HepG2 (cell line): ENCODE results near the gene POLRMT. TPM values are rescaled to one million over a fixed set of nuclear protein-coding genes. Genes with fewer than 3 reads are reported as not detected.

Experiments
- ARID4A ChIP-seq: sonication (generic); formaldehyde crosslinking; IDR thresholded peaks from 2 replicates; pipeline ENCODE4 v1.5.0; 2020; ENCODE audit warnings: mild to moderate bottlenecking, missing genetic modification reagents, borderline replicate concordance
- ATM ChIP-seq: fragments of 450-650 bp; IDR thresholded peaks from 2 replicates; pipeline ENCODE4 v1.7.1; 2017; ENCODE audit warnings: mild to moderate bottlenecking, borderline replicate concordance
- CBX5 ChIP-seq: sonication (generic); formaldehyde crosslinking; IDR thresholded peaks from 2 replicates; pipeline ENCODE4 v1.4.0; 2020; ENCODE audit warnings: missing genetic modification reagents, borderline replicate concordance
- ETS1 ChIP-seq: sonication (generic); formaldehyde crosslinking; IDR thresholded peaks from 2 replicates; pipeline ENCODE4 v1.4.0; 2020; ENCODE audit warnings: missing genetic modification reagents
- FOXK2 ChIP-seq: fragments of 450-650 bp; IDR thresholded peaks from 2 replicates; pipeline ENCODE4 v1.6.1; 2016
- IKZF5 ChIP-seq: IDR thresholded peaks from 2 replicates; pipeline ENCODE4 v1.6.1; 2018; ENCODE audit warnings: missing genetic modification reagents, mild to moderate bottlenecking, missing compliant biosample characterization
- NCOA1 ChIP-seq: sonication (generic); formaldehyde crosslinking; IDR thresholded peaks from 2 replicates; pipeline ENCODE4 v1.9.0; 2021; ENCODE audit warnings: missing genetic modification reagents
- SP2 ChIP-seq: sonication (generic); formaldehyde crosslinking; IDR thresholded peaks from 2 replicates; pipeline ENCODE4 v1.5.1; 2020; ENCODE audit warnings: mild to moderate bottlenecking, missing genetic modification reagents
- TBX2 ChIP-seq: sonication (generic); formaldehyde crosslinking; IDR thresholded peaks from 2 replicates; pipeline ENCODE4 v1.5.0; 2020; ENCODE audit warnings: missing genetic modification reagents, mild to moderate bottlenecking, borderline replicate concordance
- TEAD3 ChIP-seq: optimal IDR thresholded peaks from 2 replicates; pipeline ENCODE3; 2016; ENCODE audit warnings: borderline replicate concordance
- TEF ChIP-seq: sonication (generic); formaldehyde crosslinking; IDR thresholded peaks from 2 replicates; pipeline ENCODE4 v1.5.0; 2020; ENCODE audit warnings: missing genetic modification reagents
- ZHX2 ChIP-seq, 2 experiments: sonication (generic) in 1 of 2; formaldehyde crosslinking in 1 of 2; IDR thresholded peaks; 2 replicates each; pipeline versions ENCODE4 v1.6.1 to v1.9.0; 2014 to 2022; ENCODE audit warnings: antibody characterized with exemption in 1 of 2, borderline replicate concordance in 1 of 2, inconsistent platforms in 1 of 2, low read depth in 1 of 2, missing genetic modification reagents in 1 of 2
- ZNF3 ChIP-seq: IDR thresholded peaks from 2 replicates; pipeline ENCODE4 v1.7.0; 2017; ENCODE audit warnings: inconsistent platforms
- ZNF558 ChIP-seq: sonication (generic); formaldehyde crosslinking; IDR thresholded peaks from 2 replicates; pipeline ENCODE4 v1.9.0; 2022; ENCODE audit warnings: mild to moderate bottlenecking, missing genetic modification reagents, borderline replicate concordance
- polyA plus RNA-seq, 8 experiments: library from polyadenylated mRNA; depleted of rRNA in 3 of 8; stranded (reverse) in 7 of 8; unstranded in 1 of 8; fragments of >200 nt; fragmentation: Illumina TruSeq in 4 of 8; extraction: Trizol in 4 of 8; gene quantifications; 2 replicates each; pipeline versions ENCODE4 v1.2.1 to v1.2.3, GENCODE V29; 2011 to 2016; ENCODE audit warnings: low read depth in 4 of 8, missing spikeins in 1 of 8, mixed read lengths in 1 of 8; ENCODE audit not compliant: insufficient read depth in 1 of 8
- total RNA-seq, 5 experiments: library from RNA; depleted of rRNA; stranded (reverse); fragments of >200 nt; fragmentation: Illumina TruSeq; extraction: Trizol; gene quantifications; 2 replicates each; pipeline ENCODE4 v1.2.3, GENCODE V29; 2016; ENCODE audit warnings: low read depth in 1 of 5

The POLRMT gene
- total and polyA plus RNA-seq, 2 of the 13 experiments (the other 11 are each of a cell fraction or from before 2014, with no cell fraction given) = 78.0 to 101 TPM

GRCh38 chr19:572140-572742 lies 61.1 kb downstream of the POLRMT start, which contains the start of gene BSG (continued):
- TF ChIP-seq ARID4A (peak; percentile 76), SP2 (CRISPR knock-in tag) (no peak), TEF (CRISPR knock-in tag) (no peak), IKZF5 (CRISPR knock-in tag) (peak; percentile 54; the same call in 1 of the 2 replicates), TBX2 (no peak; the same call in 1 of the 2 replicates), FOXK2 (no peak), ATM (no peak), ZNF558 (peak; percentile 23; the same call in 1 of the 2 replicates), CBX5 (no peak), TEAD3 (CRISPR knock-in tag) (peak; percentile 64), ETS1 (CRISPR knock-in tag) (no peak), ZNF3 (no peak), ZHX2 (IDR thresholded peaks at IDR 0.05; ENCODE audit: low read depth) (no peak), ZHX2 (CRISPR knock-in tag; IDR thresholded peaks at IDR 0.05; ENCODE audit: borderline replicate concordance) (no peak), NCOA1 (CRISPR knock-in tag) (no peak)
